MM.1S (cell line): ENCODE data around the gene NANP.

Experiments used
- DNase-seq: peaks from one replicate; pipeline ENCODE4 v3.0.0-alpha.2; 2015
- H2AFZ ChIP-seq: fragments of 300-600 bp; sonication (generic); 2 replicates; pipeline ENCODE4 v1.6.0; 2016; ENCODE audit warnings: antibody characterized with exemption, low read length
- H3F3A ChIP-seq: fragments of 300-600 bp; sonication (generic); 2 replicates; pipeline ENCODE4 v1.6.1; 2016; ENCODE audit warnings: mild to moderate bottlenecking, antibody characterized with exemption, low read length, moderate library complexity, mixed read lengths; ENCODE audit not compliant: insufficient read depth
- H3K27ac ChIP-seq: fragments of 300-600 bp; sonication (generic); 2 replicates; pipeline ENCODE4 v1.5.1; 2016; ENCODE audit warnings: mild to moderate bottlenecking, low read length
- H3K27me3 ChIP-seq: fragments of 300-600 bp; sonication (generic); replicated peaks from 2 replicates; pipeline ENCODE4 v1.6.0; 2016; ENCODE audit warnings: low read length; ENCODE audit not compliant: insufficient read depth
- H3K36me3 ChIP-seq: fragments of 300-600 bp; sonication (generic); replicated peaks from 2 replicates; pipeline ENCODE4 v1.6.1; 2016; ENCODE audit warnings: mild to moderate bottlenecking, low read length, mixed read lengths; ENCODE audit not compliant: insufficient read depth
- H3K4me1 ChIP-seq: fragments of 300-600 bp; sonication (generic); 2 replicates; pipeline ENCODE4 v1.6.1; 2016; ENCODE audit warnings: low read length, mixed read lengths
- H3K4me2 ChIP-seq: fragments of 300-600 bp; sonication (generic); 2 replicates; pipeline ENCODE4 v1.6.0; 2016; ENCODE audit warnings: low read depth, low read length
- H3K4me3 ChIP-seq: fragments of 300-600 bp; sonication (generic); 2 replicates; pipeline ENCODE4 v1.5.1; 2016; ENCODE audit warnings: low read length, mixed read lengths
- H3K79me2 ChIP-seq: fragments of 300-600 bp; sonication (generic); 2 replicates; pipeline ENCODE4 v1.6.1; 2016; ENCODE audit warnings: mixed run types, low read length, mixed read lengths
- H3K9ac ChIP-seq: fragments of 300-600 bp; sonication (generic); 2 replicates; pipeline ENCODE4 v1.6.1; 2016; ENCODE audit warnings: low read length, mixed read lengths
- H3K9me2 ChIP-seq: fragments of 300-600 bp; sonication (generic); replicated peaks from 2 replicates; pipeline ENCODE4 v1.6.1; 2016; ENCODE audit warnings: mild to moderate bottlenecking, low read length, mixed read lengths; ENCODE audit not compliant: insufficient read depth
- H3K9me3 ChIP-seq: fragments of 300-600 bp; sonication (generic); replicated peaks from 2 replicates; pipeline ENCODE4 v1.6.1; 2016; ENCODE audit warnings: mild to moderate bottlenecking, low read length, mixed read lengths; ENCODE audit not compliant: insufficient read depth
- H4K20me1 ChIP-seq: fragments of 300-600 bp; sonication (generic); 2 replicates; pipeline ENCODE4 v1.6.1; 2016; ENCODE audit warnings: mild to moderate bottlenecking, low read length, moderate library complexity, mixed read lengths; ENCODE audit not compliant: insufficient read depth
- EZH2 ChIP-seq: fragments of 300-600 bp; sonication (generic); optimal IDR thresholded peaks from 2 replicates; pipeline ENCODE3; 2017; ENCODE audit warnings: low read depth, mild to moderate bottlenecking, antibody characterized with exemption, low read length, mixed read lengths
- EZH2phosphoT487 ChIP-seq: fragments of 300-600 bp; sonication (generic); IDR thresholded peaks from 2 replicates; pipeline ENCODE4 v1.6.1; 2018; ENCODE audit warnings: antibody characterized with exemption, low read length
- TF ChIP-seq, protein P1 (sequence below): fragments of 300-600 bp; sonication (generic); IDR thresholded peaks from 2 replicates; pipeline ENCODE4 v1.5.1; 2016; ENCODE audit warnings: antibody characterized with exemption, low read length, mixed read lengths

Gene NANP, protein sequence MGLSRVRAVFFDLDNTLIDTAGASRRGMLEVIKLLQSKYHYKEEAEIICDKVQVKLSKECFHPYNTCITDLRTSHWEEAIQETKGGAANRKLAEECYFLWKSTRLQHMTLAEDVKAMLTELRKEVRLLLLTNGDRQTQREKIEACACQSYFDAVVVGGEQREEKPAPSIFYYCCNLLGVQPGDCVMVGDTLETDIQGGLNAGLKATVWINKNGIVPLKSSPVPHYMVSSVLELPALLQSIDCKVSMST

DNA sequence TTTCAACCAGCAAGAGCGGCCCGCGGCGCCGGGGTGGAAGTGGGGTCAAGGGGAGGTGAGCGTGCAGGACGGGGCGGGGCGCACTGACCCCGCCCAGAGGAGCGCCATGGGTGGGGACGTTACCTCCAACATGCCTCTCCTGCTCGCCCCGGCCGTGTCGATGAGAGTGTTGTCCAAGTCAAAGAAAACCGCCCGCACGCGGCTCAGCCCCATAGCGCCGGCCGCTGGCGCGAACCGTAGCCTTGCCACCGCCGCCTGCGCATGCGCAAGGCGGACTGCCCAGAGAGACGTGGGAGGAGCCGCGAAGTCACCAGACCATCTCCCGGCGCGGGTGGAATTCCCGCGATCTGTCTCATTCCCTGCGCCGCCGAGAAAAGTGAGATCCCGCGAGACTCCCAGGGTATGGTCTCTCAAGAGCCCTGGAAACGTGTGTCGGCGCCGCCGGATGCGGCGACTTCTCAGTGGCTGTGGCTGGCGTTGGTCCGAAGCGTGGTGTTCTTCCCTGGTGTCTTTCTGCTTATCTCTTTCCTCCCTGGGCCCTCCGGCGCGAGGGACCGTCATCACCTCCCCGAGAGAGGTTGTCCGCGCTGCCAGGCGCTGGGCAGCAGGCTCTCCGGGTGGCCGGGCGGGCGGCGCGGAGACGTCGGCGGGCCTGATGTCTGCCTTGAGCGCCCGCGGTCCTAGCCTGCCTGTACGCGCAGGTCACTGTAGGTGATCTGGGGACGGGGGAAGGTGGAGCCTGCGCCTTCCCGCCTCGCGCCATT lies at the start of gene NANP:
Gene NANP, minus strand, starts transcription at position 279 of the 764 bp plus-strand sequence. Its CDS starts 66 bp downstream, at position 213.
- no peaks in the 10 kb centered on the region for H3K9me3 ChIP-seq
- peaks cover 48% of the 10 kb centered on the region for H3K79me2 ChIP-seq

DNA sequence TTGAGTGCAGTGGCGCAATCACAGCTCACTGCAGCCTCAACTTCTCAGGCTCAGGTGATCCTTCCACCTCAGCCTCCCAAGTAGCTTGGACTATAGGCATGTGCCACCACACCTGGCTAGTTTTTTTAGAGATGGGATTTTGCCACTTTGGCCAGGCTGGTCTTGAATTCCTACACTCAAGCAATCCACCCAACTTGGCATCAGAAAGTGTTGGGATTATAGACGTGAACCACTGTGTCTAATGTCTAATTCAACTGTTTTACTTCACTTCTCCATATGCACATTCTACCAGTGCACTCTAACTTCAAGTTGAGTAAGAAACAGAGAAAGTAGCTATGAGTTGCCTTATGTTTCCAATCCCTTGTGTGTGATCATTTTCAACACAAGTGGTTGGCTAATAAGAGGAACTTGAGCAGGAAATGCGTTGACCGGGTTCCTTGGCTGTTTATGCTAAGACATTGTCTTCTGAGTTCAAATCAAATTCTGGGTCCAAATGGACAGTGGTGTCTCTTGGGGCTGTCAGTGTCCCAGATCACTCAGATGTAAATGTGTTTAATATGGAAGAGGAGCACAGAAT lies 48.9 kb upstream of the NANP start:
- H3K27me3 ChIP-seq = no peaks in the 10 kb centered on the region
- no peaks in the 10 kb centered on the region for H4K20me1 ChIP-seq
- no peaks in the 10 kb centered on the region for H3K9me3 ChIP-seq
- peaks cover 7% of the 10 kb centered on the region; the same call in 1 of the 2 replicates for H3K36me3 ChIP-seq
- no peak for DNase-seq
- H3K9ac ChIP-seq = no peak overlapping the region
- no peaks in the 10 kb centered on the region for H3K79me2 ChIP-seq
- no peak overlapping the region for H3K27ac ChIP-seq
- H3K4me2 ChIP-seq = no peak overlapping the region
- no peaks in the 10 kb centered on the region for H3F3A ChIP-seq
- H3K9me2 ChIP-seq = no peaks in the 10 kb centered on the region
- no peak overlapping the region for H2AFZ ChIP-seq
- H3K4me3 ChIP-seq = no peak overlapping the region
- TF ChIP-seq, protein P1, sequence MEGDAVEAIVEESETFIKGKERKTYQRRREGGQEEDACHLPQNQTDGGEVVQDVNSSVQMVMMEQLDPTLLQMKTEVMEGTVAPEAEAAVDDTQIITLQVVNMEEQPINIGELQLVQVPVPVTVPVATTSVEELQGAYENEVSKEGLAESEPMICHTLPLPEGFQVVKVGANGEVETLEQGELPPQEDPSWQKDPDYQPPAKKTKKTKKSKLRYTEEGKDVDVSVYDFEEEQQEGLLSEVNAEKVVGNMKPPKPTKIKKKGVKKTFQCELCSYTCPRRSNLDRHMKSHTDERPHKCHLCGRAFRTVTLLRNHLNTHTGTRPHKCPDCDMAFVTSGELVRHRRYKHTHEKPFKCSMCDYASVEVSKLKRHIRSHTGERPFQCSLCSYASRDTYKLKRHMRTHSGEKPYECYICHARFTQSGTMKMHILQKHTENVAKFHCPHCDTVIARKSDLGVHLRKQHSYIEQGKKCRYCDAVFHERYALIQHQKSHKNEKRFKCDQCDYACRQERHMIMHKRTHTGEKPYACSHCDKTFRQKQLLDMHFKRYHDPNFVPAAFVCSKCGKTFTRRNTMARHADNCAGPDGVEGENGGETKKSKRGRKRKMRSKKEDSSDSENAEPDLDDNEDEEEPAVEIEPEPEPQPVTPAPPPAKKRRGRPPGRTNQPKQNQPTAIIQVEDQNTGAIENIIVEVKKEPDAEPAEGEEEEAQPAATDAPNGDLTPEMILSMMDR = no peak
- TF ChIP-seq EZH2phosphoT487 (no peak), EZH2 (no peak)
- no peaks in the 10 kb centered on the region for H3K4me1 ChIP-seq

More for the DNA sequence above, at the start of gene NANP:
- peak; percentile 95 for DNase-seq
- Histone ChIP-seq H4K20me1 (no peaks in the 10 kb centered on the region), H3K9ac (peak within 1 kb of the TSS; percentile 92), H3K4me2 (peak within 1 kb of the TSS; percentile 93), H2AFZ (peak within 1 kb of the TSS; percentile 93), H3F3A (peaks cover 16% of the 10 kb centered on the region), H3K36me3 (no peaks in the 10 kb centered on the region), H3K9me2 (no peaks in the 10 kb centered on the region), H3K27ac (peak within 1 kb of the TSS; percentile 93), H3K4me3 (peak within 1 kb of the TSS; percentile 77), H3K27me3 (no peaks in the 10 kb centered on the region), H3K4me1 (peaks cover 10% of the 10 kb centered on the region; the same call in 1 of the 2 replicates)
- TF ChIP-seq EZH2phosphoT487 = no peak
- TF ChIP-seq EZH2 = no peak
- TF ChIP-seq, protein P1 = no peak

DNA sequence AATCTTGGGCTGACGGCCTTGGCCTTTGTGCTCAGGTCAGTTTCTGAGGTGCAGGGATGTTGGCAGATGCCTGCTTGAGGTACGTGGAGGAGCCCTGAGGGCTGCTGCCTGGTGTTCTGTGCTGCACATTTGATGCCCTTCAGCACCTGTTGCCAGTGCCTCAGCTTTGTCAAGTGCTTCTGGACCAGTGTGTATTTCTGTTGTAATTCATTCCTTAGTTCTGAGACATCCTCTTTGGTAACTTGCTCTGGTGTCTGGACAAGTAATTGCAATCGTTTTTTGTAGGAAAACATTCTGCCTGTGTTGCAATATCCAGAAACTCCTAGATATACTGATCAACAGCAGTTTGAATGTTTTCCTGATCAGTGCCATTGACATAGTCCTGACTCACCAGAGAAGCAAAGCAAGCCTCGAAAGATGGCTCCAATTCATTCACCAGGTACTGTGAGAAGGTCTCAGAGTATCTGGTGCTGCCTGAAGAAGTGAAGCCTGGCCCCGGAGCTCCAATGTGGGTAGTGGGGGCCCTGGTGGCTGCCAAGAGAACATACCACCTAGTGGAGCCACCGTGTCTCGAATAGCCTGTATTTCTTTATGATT lies 46.1 kb upstream of the NANP start:
- TF ChIP-seq, protein P1 = no peak
- TF ChIP-seq EZH2phosphoT487 = no peak
- no peak for TF ChIP-seq EZH2
- H3F3A ChIP-seq = no peaks in the 10 kb centered on the region
- no peak overlapping the region for H2AFZ ChIP-seq

More for the DNA sequence above, 46.1 kb upstream of the NANP start:
- H3K4me3 ChIP-seq = no peak overlapping the region
- no peaks in the 10 kb centered on the region for H4K20me1 ChIP-seq
- H3K4me1 ChIP-seq = no peaks in the 10 kb centered on the region
- H3K27me3 ChIP-seq = no peaks in the 10 kb centered on the region
- no peak overlapping the region for H3K27ac ChIP-seq
- no peak overlapping the region for H3K9ac ChIP-seq
- H3K4me2 ChIP-seq = no peak overlapping the region
- H3K36me3 ChIP-seq = no peaks in the 10 kb centered on the region
- no peaks in the 10 kb centered on the region for H3K9me3 ChIP-seq
- no peaks in the 10 kb centered on the region for H3K9me2 ChIP-seq
- no peaks in the 10 kb centered on the region for H3K79me2 ChIP-seq
- no peak for DNase-seq
